SH-SY5Y (cell line): Measurements from ENCODE around the gene CLEC12A.

Experiments
- GATA2 ChIP-seq: IDR thresholded peaks from 2 replicates; pipeline ENCODE4 v1.6.1; 2011; ENCODE audit warnings: mild to moderate bottlenecking, low read depth, low read length
- GATA3 ChIP-seq: IDR thresholded peaks from 2 replicates; pipeline ENCODE4 v1.6.1; 2011; ENCODE audit warnings: low read depth, mild to moderate bottlenecking, low read length, moderate library complexity

GRCh38 chr12:10001171-10001776 is 30.1 kb downstream of the CLEC12A start:
- TF ChIP-seq GATA2: no peak
- no peak for TF ChIP-seq GATA3
